Stimulated activated CD4-positive, alpha-beta T cell treated with anti-CD3 and anti-CD28 coated beads, Interleukin-1b, Interleukin-23, amount 100 ng/mL, for 1 hour (primary cell): ENCODE results near the gene TBC1D1.
"Not testable (repeated sequence)": the region's sequence is repeated elsewhere in the genome, so short reads cannot be mapped to it uniquely, and the experiment has no call there.

ENCODE experiments used
- DNase-seq, 2 donors: peaks; one replicate each; pipeline ENCODE4 v3.0.0-alpha.2; 2020; ENCODE audit warnings: low read depth in 2 of 2

TBC1D1 gene

GRCh38 chr4:38013461-38014366 is 122.8 kb downstream of the TBC1D1 start:
- no peak for DNase-seq

GRCh38 chr4:38014421-38014852 is 123.6 kb downstream of the TBC1D1 start:
- no peak for DNase-seq

- no peak for DNase-seq
These were observed 125.1 kb downstream of the TBC1D1 start for GRCh38 chr4:38015886-38016515.

GRCh38 chr4:38016698-38017097 is 125.8 kb downstream of the TBC1D1 start:
- DNase-seq: no peak

- no peak for DNase-seq
These were observed 126.7 kb downstream of the TBC1D1 start for GRCh38 chr4:38017609-38018008.

- DNase-seq: no peak
These were observed 129.5 kb downstream of the TBC1D1 start for GRCh38 chr4:38020386-38020785.

GRCh38 chr4:38020961-38021360 is 130.1 kb downstream of the TBC1D1 start:
- not testable (repeated sequence) for DNase-seq

GRCh38 chr4:38021751-38022150 is 130.9 kb downstream of the TBC1D1 start:
- DNase-seq: no peak

- no peak for DNase-seq
These were observed 132.7 kb downstream of the TBC1D1 start for GRCh38 chr4:38023347-38024205.

GRCh38 chr4:38024206-38024509 is 133.3 kb downstream of the TBC1D1 start:
- no peak for DNase-seq

GRCh38 chr4:38025665-38026064 is 134.8 kb downstream of the TBC1D1 start:
- no peak for DNase-seq

- no peak for DNase-seq
These were observed 135.4 kb downstream of the TBC1D1 start for GRCh38 chr4:38026158-38026740.

- no peak for DNase-seq
These were observed 139.1 kb downstream of the TBC1D1 start for GRCh38 chr4:38030023-38030422.

GRCh38 chr4:38034986-38035882 is 144.3 kb downstream of the TBC1D1 start:
- no peak for DNase-seq

GRCh38 chr4:38036548-38036947 is 145.7 kb downstream of the TBC1D1 start:
- no peak for DNase-seq

- no peak for DNase-seq
These were observed 146.7 kb downstream of the TBC1D1 start for GRCh38 chr4:38037612-38038011.

GRCh38 chr4:38040619-38041018 is 149.7 kb downstream of the TBC1D1 start:
- no peak for DNase-seq

GRCh38 chr4:38044060-38044459 is 153.2 kb downstream of the TBC1D1 start:
- no peak for DNase-seq

GRCh38 chr4:38045289-38045988 is 154.6 kb downstream of the TBC1D1 start:
- no peak for DNase-seq
